Activated T-helper 2 cell treated with anti-CD3 and anti-CD28 coated beads, Interferon-gamma antibody, Interleukin-2, Interleukin-4, amounts not matched to agents 10 μg/mL and 5 μg/mL and 100 μg/mL, durations not matched to agents 14 hours and 24 hours and 36 hours (primary cell): ENCODE measurements around the gene DSE. TPM values are rescaled to one million over a fixed set of nuclear protein-coding genes. Genes with fewer than 3 reads are reported as not detected.

ENCODE experiments used
- DNase-seq: peaks from one replicate; pipeline ENCODE4 v3.0.0; 2021; ENCODE audit warnings: low spot score
- H3K27ac Mint-ChIP-seq: one replicate; pipeline ENCODE4 v1.8.0; 2021; ENCODE audit warnings: mixed read lengths
- H3K27me3 Mint-ChIP-seq: one replicate; pipeline ENCODE4 v1.8.0; 2021; ENCODE audit warnings: low read depth, mixed read lengths
- H3K36me3 Mint-ChIP-seq: one replicate; pipeline ENCODE4 v1.8.0; 2021; ENCODE audit warnings: low read depth, mixed read lengths
- H3K4me1 Mint-ChIP-seq: one replicate; pipeline ENCODE4 v1.8.0; 2021; ENCODE audit warnings: low read depth, mixed read lengths
- H3K4me3 Mint-ChIP-seq: one replicate; pipeline ENCODE4 v1.8.0; 2021; ENCODE audit warnings: low read depth, mild to moderate bottlenecking, moderate library complexity, mixed read lengths
- H3K9me3 Mint-ChIP-seq: one replicate; pipeline ENCODE4 v1.8.0; 2021; ENCODE audit warnings: mixed read lengths
- intact Hi-C: fragments of 100-400 bp; cut with micrococcal nuclease; formaldehyde crosslinking; loops from one replicate; pipeline ENCODE4 v1.15.1; 2023
- total RNA-seq: library from RNA; stranded (reverse); gene quantifications from 2 replicates; pipeline ENCODE4 v1.2.3, GENCODE V29; 2022

DSE gene
- total RNA-seq, 1 donor from 2014 or later = 3.4 TPM

DNA sequence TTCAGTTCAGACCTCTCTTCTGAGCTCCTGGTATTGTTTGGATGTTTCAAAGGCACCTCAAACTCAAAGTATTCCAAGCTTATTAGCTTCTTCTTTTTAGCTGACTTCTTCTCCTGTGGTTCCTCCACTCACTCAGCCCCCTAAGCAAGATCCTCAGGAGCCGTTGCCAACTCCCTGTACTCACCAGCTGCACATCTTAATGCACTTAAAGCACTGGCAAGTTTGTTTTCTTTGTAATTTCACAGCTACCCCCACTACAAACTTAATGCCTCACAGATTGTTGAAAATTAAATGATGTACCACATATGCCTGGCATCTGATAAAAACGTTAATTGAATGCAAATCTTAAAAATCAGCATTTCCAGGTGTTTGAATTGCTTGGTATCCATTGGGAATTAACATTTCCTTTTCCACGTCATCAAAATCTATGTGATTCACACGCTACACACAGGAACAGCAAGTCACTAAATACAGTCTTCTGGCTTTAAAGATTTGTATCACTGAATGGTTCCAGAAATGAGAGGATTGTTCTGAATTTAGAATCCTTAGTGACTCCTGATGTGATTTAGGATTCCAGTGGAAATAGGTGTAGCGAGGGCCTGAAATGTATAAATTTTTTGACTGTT, 114.9 kb downstream of the DSE start:
- peaks cover 71% of the 10 kb centered on the region for H3K27me3 Mint-ChIP-seq

DNA sequence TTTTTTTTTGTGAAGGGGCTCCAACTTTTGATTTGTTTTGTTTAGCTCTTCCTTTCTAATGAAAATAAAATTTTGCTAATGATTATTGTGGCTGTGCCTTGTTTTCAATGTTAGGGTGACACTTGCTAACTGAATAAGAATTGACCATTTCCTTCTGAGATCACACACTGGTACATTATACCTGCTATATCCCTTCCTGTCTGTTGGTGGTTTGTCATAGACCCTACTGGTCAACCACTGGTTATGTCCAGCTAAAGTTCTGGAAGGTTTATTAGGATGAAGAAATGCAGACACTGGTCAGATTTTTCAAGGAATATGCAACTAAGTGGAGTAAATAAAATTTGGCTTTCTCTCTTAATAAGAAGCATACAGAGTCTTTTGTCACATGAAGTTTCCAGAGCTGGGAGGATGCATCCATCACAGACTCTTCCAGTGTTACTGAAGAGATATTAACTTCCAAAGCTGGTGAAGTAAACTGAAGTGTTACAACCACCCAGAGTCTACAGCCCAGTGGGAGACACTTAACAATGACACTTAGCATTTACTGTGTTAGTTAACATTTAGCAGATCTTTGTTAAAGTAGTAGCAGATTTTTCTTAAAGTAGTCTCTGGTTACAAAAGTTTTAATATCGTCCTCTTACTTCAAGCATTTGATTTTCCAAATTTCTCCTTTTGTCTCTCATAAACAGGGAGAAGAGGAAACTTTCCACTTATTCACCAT, 121.0 kb downstream of the DSE start:
- no peak for DNase-seq
- H3K9me3 Mint-ChIP-seq = no peaks in the 10 kb centered on the region
- no peaks in the 10 kb centered on the region for H3K36me3 Mint-ChIP-seq
- peaks cover 42% of the 10 kb centered on the region for H3K27me3 Mint-ChIP-seq
- H3K4me3 Mint-ChIP-seq = no peak overlapping the region
- intact Hi-C loops = no loop called here
- H3K4me1 Mint-ChIP-seq = no peaks in the 10 kb centered on the region
- no peak overlapping the region for H3K27ac Mint-ChIP-seq

More for the DNA sequence above, 114.9 kb downstream of the DSE start:
- Mint-ChIP-seq H3K4me3 (no peak overlapping the region), H3K4me1 (no peaks in the 10 kb centered on the region), H3K9me3 (no peaks in the 10 kb centered on the region), H3K27ac (no peak overlapping the region), H3K36me3 (no peaks in the 10 kb centered on the region)
- intact Hi-C loops = no loop called here
- DNase-seq = no peak

DNA sequence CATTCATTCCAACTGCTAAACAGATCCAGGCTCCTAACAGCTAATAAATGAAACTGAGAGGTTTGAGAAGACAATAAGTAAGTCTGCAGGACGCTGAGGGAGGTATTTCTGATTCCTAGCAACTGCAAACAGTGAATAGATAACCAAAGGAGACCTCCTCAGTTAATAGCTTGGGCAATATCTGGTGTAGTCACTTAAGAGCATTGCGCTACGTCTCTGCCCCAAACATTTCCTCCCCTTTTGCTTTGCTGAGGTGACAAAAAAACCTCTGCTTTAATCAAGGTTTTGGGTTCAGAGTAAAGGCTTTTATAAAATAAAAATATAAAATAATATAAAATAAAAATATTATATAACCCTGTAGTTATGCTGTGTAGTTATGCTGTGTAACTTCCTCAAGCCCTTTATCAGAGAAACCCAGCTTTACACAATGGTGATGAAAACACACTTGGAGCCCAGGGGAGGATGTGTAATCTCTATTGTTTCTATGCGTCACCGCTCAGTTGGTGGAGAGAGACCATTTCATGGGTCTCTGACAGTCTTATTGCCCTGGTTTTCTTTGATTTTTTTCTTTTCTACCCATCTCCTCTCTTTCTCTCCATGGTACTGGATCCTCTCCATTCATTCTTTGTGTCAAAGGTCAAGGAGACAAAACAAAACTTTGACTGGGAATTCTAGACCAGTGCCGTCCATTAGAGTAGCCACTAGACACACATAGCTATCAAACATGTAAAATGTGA, 121.8 kb downstream of the DSE start:
- intact Hi-C loops = no loop called here
- DNase-seq = no peak
- Mint-ChIP-seq H3K27me3 (peaks cover 39% of the 10 kb centered on the region), H3K9me3 (no peaks in the 10 kb centered on the region), H3K4me1 (no peaks in the 10 kb centered on the region), H3K27ac (no peak overlapping the region), H3K36me3 (no peaks in the 10 kb centered on the region), H3K4me3 (no peak overlapping the region)

Other genes with a start within 250 kb of the DSE start
- gene COL10A1, start 244.8 kb upstream of the DSE start, total RNA-seq = not detected in 2 replicates
- 17.5 and 18.0 TPM in 2 replicates for gene TSPYL4, start 116.9 kb upstream of the DSE start, total RNA-seq
- gene TSPYL1, start 91.0 kb upstream of the DSE start, total RNA-seq = 41.1 and 42.3 TPM in 2 replicates
- 8.6 and 9.7 TPM in 2 replicates for gene CALHM6, start 90.4 kb downstream of the DSE start, total RNA-seq
- not detected in 2 replicates for gene CALHM5, start 140.7 kb downstream of the DSE start, total RNA-seq
- not detected in 2 replicates for gene TRAPPC3L, start 174.7 kb downstream of the DSE start, total RNA-seq
- not detected in 2 replicates for gene CALHM4, start 182.8 kb downstream of the DSE start, total RNA-seq
- 40.6 and 42.1 TPM in 2 replicates for gene RWDD1, start 200.6 kb downstream of the DSE start, total RNA-seq
- 0.11 and 0.14 TPM in 2 replicates for gene RSPH4A, start 245.5 kb downstream of the DSE start, total RNA-seq